Measurements from ENCODE around the gene RPS16.
A peak's percentile ranks its signal among the peaks of the same experiment; 100 is the strongest.

The RPS16 gene

DNA sequence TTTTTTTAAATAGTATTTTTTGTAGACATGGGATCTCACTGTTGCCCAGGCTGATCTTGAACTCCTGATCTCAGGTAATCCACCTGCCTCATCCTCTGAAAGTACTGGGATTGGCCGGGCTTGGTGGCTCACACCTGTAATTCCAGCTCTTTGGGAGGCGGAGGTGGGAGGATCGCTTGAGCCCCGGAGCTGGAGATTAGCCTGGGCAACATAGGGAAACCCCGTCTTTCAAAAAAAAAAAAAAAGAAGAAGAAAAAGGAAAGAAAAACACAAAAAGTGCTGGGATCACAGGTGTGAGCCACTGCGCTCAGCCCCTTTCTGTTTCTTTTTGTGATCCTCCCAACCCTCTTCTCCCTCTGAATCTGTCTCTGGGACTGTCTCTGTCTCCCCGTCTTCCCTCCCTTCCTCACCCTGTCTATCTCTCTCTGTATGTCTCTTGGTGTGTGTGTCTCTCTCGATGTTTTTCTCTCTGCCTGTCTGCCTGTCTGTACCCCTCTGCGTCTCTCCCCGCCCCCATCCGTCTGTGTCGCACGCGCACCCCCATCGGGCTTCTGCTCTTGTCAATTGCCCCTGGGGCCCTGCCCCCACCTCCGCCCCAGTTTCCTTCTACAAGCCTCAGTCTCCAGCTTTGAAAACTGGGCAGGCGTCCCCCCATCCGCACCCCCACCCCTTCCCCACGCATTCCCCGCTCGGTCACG is 29.6 kb downstream of the RPS16 start:
- DNase-seq: peak; percentile 64

DNA sequence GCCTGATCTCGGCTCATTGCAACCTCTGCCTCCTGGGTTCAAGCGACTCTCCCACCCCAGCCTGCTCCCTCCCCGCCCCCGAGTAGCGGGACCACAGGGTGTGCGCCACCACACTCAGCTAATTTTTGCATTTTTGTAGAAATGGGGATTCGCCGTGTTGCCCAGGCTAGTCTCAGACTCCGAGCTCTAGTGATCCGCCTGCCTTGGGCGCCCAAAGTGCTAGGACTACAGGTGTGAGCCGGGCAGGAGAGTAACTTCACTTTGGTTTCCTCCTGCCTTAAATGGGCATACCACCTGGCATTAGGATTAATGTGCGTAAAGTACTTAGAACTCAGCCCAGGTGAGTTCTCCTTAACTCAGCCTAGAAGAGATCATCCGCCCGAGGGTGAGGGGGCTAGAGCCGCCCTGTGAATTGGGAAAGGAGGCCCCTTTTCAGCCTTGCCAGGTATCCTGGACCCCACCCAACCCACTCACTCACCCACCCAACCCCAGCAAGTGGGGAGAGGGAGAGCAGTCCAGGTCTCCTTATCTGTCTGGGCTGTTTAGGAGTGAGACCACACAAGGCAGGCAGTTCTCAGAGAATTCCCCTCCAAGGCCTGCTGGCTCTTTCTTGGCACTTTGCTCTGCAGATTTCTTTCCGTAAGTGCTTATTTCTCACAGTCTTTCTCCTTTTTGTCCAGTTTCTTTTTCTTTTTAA is 30.3 kb downstream of the RPS16 start:
- DNase-seq: no peak

DNA sequence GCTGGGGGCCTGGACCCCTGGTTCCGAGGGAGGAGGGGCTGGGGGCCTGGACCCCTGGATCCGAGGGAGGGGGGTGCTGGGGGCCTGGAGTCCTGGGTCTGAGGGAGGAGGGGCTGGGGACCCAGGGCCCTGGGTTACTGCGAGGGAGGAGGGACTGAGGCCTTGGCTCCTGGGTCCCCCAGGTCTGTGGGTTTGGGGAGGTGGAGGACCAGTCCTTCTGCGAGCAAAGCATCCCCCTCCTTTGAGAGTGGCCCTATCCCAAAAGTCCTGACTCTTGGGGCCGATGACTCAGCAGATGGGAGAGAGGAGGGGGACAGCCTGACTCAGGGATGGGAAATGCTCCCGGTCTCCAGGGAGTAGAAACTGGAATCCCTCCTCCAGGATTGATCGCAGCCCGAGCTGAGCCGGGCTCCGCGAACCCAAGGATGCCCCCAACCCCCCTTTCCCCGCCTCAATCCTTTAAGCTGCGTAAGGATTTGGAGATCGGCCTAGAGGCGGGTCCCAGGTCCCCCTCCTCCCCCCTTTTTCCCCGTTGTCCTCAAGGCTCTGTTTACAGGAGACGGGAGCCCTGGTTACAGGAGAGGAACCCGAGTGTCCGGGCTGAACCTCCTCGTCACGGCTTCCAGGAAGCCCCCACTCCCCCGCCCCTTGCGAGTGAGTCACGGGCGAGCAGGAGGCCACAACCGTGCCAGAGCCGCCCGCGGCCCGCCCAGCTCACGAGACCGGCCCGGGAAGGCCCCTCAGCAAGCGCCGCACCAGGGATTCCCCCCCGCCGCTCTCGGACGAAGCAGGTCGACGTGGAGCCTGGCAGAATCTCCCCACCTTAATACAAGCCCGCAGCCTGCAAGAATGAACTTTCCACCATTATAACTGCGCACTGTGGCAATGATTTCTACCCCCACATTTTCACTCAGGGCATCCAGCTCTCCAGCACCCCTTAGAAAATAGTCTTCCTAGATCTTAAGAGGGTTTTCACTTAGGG is 32.1 kb downstream of the RPS16 start:
- peak; percentile 93 for DNase-seq

DNA sequence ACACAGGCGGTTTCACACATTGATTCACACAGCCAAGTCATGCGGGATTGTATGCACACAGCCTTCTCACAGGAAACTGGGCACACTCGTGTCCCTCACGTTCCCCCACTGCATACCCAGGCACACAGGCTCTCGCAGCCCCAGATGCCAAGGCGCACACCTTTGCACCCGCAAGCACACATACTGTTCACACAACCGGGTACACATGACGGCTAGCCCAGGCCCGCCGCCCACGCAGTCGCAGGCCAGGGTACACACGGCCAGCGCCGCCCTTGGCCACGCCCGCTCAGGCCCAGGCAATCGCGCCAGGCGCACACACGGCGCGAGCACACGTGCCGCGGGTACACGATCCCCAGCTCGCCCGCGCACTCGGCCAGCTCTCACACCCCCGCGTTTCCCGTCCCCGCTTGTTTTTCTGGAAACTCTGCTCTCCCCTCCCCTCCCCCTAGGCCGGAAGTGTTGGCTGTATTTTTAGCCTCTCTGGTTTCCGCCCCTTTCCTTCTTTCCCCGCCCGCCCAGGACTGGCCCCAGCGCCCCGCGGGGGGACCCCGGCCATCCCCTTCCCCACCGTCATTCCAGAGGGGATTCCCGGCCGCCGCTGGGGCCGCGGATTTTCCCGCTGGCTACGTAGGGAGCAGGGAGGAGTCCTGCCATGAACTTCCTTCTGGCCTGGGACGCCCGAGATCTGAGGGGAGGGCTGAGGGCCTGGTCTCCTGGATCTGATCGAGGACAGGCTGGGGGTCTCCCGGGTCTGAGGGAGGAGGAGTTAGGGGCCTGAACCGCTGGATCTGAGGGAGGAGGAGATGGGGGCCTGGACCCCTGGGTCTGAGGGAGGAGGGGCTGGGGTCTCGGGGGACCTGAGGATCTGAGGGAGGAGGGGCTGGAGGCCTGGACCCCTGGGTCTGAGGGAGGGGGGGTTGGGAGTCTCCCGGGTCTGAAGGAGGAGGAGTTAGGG is 33.1 kb downstream of the RPS16 start:
- peak; percentile 94 for DNase-seq

DNA sequence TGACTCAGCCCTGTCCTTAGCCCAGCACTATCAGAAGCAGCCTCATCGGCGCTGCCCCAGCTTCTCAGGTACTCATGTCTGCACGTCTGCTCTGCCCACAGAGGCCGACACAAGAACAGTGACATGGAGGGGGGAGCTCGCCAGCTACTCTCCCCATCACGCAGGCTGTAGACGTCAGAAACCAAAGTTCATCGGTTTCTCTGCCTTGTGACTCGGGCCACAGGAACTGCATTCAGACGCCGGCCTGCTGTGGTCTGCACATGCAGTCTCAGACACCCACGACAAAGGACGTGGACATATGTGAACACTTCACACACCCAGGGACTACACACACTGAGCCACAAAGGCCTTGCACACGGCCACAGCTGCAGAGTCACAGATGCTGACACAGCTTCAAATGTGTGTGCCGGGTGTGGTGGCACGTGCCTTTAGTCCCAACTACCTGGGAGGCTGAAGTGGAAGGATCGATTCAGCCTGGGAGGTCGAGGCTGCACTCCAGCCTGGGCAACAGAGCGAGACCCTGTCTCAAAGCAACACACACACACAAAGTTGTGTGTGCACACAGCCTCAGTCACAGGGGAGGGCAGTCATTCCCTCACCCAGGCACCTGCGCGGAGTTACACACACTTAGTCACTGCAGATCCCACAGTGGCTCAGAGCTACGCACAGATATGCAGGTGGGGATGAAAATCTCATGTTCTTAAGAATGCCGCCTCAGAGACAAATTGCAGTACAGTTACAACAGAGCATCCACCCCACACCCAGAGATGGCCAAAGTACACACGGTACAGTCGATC is 34.0 kb downstream of the RPS16 start:
- no peak for DNase-seq

DNA sequence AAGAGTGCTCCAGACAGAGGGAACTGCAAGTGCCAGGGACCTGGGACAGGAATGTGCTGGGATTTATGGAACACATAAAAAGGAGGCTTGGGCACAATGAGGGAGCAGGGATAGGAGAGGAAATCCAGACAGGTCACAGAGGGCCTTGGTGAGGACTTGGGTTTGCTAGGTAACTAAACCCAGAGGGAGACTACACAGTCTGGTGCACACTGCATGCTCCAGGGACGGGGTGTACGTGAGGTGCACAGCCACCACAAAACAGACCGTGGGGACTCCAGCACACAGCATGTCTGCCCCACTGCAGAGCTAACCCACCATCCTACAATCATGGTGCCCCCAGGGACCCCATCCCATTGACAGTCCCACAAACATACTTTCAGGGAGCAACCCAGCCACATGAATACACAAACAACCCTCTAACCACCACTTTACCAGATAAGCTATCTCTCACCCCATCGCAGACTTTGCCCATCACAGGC is 34.6 kb downstream of the RPS16 start:
- no peak for DNase-seq

DNA sequence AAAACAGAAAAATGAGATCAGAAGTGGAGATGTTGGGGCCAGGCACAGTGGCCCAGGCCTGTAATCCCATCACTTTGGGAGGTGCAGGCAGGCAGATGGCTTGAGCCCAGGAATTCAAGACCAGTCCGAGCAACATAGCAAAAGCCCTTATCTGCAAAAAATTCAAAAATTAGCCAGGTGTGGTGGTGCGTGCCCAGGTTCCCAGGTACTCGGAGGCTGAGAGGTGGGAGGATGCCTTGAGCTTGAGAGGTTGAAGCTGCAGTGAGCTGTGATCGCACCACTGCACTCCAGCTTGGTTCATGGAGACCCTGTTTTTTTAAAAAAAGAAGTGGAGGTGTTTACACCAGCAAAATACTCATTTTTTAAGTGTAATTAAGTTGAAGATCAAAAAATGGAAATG is 35.7 kb downstream of the RPS16 start:
- no peak for DNase-seq

DNA sequence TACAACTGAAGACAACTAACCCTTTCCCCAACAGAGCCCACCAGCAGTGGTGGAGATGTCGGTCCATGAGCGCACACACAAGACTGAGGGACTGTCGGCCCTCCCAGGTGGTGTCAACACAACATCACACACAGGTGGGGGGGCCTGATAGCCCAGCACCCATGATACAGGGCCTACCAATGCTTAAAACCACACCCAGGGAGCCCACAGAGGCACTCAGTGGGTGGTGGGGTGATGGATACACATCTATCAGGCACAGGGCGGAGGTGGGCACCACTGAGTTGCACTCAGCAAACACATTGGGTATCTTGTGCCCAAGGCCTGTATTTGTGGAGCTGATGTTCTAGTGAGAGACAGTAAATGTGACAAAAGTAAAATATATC is 36.1 kb downstream of the RPS16 start:
- no peak for DNase-seq

DNA sequence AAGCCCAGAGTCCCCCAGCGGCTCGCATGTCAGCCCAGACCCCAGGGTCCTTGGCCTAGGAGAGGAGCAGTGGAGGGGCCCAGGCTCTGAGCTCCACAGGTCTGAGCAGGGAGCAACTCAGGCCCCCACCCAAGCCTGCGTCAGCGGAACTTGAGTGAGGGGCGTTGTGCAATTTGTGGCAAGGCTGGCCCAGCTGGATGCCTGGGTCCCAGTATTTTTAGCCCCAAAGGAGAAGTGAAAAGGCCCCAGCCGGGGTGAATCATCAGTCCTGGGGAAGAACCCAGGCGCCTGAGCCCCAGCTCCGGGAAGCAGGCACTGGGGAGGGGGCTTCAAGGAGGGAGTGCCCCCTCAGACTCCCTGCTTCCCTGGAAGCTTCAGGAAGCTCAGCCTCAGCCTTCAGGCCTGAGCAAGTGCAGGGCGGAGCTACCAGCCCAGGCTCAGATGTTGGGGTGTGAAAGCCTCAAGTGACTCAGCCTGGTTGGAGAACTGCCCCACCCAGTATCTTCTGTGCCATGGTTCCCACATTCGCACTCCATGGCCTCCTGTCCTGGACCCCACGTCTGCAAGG is 37.4 kb downstream of the RPS16 start:
- no peak for DNase-seq

DNA sequence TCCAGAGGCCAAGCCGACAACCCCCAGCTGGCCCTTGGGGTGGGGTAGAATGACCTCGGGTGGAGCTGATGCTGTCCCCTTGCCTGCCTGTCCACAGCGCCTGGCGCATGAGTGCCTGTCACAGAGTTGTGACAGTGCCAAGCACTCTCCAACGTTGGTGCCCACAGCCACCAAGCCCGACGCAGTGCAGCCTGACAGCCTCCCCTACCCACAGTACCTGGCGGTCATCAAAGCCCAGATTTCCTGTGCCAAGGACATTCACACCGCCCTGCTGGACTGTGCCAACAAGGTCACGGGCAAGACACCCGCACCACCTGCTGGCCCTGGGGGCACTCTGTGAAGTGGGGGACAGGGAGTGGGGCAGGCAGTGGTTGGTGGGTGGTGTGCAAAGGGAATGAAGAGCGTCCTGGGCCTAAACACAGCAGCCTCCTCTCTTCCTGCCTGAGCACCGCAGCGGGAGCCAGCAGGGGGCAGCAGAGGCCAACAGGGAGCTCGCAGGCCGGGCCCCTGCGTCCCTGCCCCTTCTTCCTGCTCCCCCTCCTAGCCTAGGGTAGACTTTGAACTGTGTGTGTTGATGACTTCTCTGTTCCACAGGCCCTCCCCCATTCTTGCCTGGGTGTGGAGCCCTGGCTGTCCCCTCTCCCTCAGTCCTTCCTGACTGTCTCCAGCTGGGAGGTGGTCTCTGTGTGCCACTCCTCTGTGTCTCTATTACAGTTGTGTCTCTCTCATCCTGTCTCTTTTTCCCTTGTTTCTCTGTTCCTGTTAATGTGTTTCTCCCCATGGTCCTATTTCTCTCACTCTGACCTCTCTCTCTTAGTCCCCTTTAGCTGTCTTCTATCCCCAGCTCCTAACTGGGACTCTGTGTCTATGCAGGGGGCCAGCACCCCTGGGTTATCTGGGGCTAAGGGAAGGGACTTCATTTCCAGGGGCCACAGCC is 38.1 kb downstream of the RPS16 start:
- DNase-seq: peak; percentile 84

DNA sequence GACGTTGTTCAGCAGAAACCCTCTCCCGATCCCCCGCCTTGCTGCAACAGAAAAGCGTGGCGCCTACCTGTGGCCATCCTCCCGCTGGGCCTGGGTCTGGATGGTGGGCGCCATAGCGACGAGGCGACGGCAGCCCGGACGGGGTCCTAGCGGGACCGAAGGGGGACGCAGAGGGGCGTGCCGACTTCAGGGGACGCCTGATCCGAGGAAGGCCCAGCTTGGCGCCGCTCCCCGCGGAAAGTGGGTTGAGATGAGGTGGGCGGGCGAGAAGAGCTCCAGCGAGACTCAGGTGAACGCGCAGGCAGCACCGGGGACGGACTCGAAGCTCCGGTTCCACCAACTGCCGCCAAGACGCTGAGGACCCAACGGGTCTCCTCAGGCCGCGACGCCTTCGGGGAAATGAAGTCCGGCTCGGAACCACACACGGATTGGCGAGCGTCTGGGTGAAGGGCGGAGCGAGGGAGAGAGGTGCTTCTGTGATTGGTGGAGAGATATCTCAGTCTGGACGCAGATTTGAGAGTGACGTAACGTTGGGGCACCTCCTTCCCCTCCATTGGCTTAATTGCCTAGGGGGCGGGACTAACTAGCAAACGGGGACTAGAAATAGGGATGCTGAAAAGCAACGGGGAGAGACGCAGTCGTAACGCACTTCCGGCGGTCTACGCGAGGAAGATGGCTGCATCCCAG is 44.9 kb downstream of the RPS16 start, which contains the start of the genes MED29 and PAF1:
Gene MED29 (plus strand): TSS at position 628 of the 687 bp plus-strand sequence. CDS start 45 bp downstream, at position 673.
Gene PAF1 (minus strand): TSS at position 356 of the 687 bp plus-strand sequence. CDS start 242 bp downstream, at position 114.
- peak; percentile 99 for DNase-seq

DNA sequence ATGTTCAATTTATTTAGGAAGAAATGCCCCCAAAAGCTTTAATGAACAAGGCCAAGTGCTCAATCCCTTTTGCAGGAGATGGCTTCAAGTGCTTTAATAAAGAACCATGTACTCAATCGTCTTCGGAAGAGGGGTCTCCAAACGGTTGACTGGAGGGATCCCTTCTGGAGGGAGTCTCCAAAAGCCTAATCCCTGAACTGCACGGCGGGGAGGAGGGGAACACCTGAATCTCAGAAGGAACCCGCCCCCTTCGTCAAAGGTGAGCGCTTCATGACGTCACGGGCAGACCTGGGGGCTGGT is 45.3 kb downstream of the RPS16 start:
- no peak for DNase-seq

DNA sequence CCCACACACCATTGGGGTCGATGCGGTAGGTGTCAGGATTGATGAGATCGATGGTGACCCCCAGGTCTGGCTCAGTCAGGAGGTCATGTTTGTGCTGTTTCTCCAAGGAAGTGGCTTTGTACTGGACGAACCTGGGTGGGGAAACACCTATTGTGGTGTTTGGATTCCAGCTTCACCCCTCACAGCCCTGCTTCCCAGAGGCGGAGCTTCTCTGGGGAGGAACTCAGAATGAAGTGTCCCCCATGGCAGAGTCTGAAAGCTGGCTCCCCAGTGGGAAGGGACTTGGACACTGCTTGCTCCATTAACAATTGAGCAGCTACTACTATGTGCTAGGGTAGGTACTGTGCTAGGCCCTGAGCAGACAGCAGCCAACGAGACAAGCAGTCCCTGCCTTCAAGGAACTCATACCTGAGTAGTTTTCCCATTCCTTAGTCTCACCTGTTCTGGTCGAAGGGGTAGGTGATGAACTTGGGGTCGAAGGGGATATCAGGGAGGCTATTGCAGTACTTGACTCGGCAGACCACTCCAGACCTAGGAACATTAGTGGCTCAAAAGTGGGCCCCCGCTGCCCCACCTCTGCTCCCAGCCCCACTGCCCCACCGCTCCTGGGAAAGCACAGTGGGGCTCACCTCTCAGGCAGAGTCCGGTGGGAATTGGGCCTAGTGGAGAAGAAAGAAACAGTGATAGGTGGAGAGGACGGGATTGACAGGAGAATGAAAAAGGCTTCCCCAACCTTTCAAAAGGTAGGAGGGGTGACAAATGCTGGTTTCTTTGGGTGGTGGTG is 45.9 kb downstream of the RPS16 start:
- no peak for DNase-seq

DNA sequence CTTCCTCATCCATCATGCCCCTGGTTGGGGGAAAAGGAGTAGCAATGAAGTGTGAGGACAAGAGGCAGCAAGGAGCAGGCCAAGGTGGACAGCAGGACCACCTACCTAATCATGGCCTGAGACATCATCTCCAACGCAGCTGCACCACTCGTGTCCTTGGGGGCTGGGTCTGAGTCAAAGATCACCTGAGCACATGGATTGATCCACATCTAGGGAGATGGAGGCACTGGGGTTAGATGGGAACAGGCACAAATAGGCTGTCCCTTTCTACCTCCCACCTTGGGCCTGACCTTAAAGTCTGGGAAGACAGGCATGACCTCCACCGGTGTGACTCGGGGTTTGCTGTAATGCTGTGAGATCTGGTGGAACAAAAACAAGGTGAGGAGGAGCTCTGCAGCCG is 47.1 kb downstream of the RPS16 start:
- DNase-seq: no peak

DNA sequence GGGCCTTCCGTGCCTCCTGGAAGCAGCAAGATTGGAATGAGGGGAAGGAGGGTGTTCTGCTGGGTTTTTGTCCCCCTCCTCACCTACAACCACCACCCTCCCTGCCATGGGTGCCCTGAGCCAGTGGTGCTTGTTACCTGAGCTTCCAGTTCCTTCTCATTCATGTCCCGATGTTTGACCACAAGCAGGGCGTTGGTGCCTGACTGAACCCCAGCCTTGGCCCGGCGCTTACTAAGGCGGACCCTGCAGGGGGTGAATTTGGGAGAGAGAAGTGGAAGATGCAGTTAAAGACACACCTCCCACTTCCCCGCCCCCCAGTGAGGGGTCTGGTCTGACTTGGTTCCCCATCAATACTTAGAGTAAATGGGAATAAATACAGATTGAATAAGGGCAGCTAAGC is 49.2 kb downstream of the RPS16 start:
- no peak for DNase-seq

DNA sequence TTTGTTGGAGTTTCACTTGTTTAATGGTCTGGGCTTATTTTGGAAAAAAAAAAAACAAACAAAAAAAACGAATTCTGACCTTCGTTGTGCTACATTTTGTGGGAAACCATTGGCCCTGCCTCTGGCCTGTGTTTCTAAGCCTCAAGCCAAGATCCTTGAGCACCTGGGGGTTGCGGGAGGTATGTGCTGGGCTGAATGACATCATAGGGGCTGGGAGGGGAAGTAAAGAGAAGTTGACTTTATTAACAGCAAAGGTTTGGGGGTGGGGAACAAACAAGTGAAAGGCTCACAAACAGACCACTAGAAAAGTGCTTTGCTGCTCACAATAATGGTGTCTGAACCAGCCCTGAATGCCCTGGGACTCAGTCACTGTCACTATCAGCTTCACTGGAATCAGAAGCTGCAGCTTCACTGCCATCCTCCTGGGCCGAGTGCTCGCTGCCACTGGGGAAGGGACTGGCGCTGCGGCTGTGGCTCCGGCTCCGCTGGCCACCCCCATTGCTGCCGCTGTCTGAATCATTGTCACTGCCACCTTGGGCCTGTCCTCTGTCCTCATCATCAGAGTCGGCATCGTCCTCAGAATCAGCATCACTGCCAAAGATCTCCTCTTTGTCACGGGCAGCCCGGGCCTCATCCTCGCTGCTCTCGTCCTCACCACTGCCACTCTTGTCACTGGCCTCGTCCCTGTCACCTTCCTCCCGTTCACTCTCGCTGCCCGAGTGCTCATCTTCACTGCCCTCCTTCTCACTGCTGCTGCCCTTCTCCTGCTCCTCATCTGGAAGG is 49.9 kb downstream of the RPS16 start:
- DNase-seq: no peak

DNA sequence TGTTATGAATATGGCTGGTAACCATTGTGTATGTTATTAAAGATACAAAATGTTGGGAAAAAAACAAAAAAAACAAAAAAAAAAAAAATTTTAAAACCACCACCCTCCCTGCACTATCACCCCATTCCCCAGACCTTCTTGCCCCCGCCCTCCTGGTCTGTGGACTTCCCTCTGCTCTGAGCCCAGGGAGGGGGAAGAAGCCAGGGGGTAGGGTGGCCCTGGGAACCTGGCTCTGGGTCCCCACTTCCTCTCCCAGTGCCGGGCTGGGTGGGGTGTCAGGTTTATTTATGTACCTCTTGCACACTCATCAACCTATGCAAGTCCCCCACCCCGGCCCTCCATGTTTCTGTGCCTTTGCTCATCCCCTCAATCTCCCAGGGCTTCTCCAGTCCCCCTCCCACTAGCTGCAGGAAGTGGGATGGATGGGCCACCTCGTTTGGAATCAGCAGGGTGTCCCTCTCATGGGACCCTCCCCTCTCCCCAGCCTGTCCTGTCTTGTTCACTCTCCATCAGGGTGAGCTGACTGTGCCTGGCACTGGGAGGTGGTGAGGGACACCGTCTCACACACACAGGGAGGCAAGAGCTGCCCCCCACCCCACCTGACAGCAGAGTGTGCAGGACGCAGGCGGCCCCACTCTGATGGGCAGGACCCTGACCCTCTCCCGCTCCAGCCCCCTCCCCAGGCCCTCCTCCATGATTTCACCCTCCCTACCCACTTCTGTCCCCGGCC is 50.7 kb downstream of the RPS16 start:
- no peak for DNase-seq
